HG03039 (cell line): ENCODE measurements around the gene THAP5.
A peak's percentile ranks its signal among the peaks of the same experiment; 100 is the strongest.

Source experiments
- ATAC-seq: cut with Tn5 transposase; IDR thresholded peaks from one replicate; pipeline ENCODE4 v1.9.1; 2021; ENCODE audit warnings: mild to moderate bottlenecking, moderate library complexity; ENCODE audit not compliant: unreplicated experiment

Gene THAP5, protein sequence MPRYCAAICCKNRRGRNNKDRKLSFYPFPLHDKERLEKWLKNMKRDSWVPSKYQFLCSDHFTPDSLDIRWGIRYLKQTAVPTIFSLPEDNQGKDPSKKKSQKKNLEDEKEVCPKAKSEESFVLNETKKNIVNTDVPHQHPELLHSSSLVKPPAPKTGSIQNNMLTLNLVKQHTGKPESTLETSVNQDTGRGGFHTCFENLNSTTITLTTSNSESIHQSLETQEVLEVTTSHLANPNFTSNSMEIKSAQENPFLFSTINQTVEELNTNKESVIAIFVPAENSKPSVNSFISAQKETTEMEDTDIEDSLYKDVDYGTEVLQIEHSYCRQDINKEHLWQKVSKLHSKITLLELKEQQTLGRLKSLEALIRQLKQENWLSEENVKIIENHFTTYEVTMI

DNA sequence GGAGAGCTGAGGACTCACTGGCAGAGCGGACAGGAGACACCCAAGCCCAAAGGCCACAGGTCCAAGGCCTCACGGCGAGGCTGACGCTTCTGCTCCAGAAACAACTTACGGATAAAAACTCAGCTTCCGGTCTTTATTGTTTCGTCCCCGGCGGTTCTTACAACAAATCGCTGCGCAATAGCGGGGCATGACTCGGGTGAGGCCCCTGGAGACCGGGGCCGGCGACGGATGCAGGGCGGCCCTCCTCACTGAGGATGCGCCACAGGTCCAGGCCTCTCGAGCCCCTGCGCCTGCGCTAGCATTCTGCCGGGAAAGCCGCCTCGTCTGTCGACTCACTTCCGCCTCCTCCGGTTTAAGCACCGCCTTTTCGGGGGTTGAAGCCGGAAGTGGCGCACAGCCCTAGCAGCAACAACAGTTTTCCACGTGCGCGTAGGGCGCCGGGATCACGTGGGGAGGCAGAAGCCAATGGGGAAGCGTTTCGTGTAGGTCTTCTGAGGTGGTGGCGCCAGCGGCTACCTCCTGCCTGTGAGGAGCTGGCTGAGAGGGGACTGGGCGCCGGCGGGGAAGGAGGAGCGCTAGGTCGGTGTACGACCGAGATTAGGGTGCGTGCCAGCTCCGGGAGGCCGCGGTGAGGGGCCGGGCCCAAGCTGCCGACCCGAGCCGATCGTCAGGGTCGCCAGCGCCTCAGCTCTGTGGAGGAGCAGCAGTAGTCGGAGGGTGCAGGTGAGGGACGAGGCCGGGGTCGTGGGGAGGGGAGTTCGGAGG lies at the start of gene THAP5, which contains the start of gene DNAJB9:
Gene THAP5 (minus strand): TSS at position 326 of the 765 bp plus-strand sequence. CDS start 137 bp downstream, at position 189.
Gene DNAJB9 (plus strand): TSS at position 494 of the 765 bp plus-strand sequence. CDS start 1,853 bp downstream, outside the sequence.
- peak; percentile 95 for ATAC-seq

DNA sequence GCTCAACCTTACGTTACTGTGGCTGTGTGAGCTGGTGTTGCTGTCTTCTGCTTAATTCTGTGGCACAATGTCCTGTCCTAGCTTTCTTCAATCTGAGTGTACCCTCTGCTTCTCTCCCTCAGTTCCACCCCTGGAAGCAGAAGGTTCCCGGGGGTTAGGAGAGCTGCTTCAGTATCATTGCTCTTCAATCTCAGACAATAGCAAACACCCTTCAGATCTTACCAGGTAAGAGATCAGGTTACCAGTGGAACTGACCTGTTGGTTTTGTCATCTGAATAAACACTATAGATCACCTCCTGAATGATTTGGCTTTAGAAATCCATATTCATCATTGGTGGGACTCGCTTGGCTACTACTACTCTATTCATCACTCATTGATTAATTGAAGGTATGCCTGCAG lies 48.5 kb upstream of the THAP5 start:
- ATAC-seq: no peak

DNA sequence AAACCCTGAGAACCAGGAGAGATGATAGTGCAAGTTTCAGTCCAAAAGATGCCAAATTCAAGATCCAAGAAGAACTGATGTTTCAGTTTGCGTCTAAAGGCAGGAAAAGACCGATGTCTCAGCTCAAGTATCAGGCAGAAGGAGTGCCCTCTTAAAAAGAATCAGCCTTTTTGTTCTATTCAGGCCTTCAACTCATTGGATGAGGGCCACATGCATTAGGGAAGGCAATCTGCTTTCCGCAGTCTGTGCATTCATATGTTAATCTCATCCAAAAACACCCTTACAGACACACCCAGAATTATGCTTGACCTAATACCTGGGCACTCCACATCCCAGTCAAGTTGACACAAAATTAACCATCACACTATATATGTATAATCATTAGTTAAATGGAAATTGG lies 45.4 kb upstream of the THAP5 start:
- no peak for ATAC-seq

DNA sequence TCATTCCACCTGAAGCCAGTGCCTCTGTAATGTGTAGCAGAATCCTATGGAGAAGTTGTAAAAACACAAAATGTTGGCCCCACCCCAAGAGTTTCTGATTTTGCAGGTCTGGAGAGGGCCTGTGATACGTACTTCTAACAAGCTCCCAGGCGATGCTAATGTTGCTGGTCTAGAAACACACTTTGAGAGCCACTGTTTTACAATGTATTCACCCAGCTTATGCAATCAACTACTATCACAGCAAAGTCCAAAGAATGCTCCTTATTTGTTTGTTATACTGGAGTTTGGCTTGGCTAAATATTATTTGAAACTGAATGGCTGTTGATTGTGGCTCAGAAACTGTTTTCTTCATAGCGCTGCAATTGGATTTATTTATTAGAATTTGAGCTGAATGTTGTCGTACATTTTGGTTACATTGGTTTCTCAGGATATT lies 44.5 kb upstream of the THAP5 start:
- no peak for ATAC-seq

DNA sequence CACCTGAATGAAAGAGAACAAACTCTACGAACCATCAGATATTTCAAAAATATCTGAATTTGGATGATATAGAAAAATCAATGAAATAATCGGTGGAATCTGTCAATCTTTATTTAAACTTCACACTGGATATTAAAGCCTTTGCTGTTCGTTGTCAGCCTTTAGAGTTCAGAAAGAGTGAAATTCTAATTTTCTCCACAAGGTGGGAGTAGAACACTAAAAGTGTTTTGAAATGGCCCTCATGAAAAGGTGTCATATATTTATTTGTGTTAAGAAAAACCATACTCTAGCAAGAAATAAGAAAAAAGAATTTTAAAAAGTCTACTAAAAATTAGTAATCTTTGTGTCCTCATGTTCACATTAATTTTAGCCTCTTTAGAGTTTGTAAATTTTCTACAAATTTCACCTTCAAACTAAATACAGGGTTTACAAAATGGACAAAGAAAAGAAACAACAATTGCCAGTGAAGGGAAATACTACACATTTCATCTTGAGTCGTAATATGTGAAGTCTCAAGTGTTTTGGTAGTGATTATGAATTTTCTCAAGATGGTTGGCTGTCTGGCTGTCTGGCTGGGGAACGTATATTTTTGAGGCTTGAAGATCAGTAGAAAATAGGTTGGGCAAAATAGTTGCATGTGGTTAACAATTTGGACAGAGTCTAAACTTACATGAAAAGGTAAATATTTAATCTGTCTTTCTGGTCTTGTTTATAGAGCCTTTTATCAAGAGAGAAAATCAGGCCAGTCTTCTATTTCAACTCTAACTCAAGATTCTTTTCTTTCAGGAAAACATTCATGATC lies 43.8 kb upstream of the THAP5 start:
- no peak for ATAC-seq

DNA sequence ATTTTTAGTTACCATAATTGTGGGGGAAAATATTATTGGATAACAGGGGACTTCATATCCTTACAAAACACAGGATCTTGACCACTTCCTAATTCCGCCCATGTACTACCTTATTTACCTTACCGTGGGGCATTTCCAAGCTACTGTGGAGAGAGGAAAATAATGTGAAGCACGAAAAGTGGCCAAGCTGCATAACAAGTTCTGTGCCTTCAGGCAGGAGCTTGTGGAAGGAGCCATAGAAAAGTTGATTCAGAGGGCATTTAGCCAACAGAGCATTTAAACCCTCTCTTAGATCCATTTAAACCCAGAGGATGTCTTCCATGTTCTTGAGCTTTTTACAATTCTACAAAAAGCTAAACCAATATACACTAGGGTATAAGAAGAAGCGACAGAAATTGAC lies 41.8 kb upstream of the THAP5 start:
- no peak for ATAC-seq

DNA sequence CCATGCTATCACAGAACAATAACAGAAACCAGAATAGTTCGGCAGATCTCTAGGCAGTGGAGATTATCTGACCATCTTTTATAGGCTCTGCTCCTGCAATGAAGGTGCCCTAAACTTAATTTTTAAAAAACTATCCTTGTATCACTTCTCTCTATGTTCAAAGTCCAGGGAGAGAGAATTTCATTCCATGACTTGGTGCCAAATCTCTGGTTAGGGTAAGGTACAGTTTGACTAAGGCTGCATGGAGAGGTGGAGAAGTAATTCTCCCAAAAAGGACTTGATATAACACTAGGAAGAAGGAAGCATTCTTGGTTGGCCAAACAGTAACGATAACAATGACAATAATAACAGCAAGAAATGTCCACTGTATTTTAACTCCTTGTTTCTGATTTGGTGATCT lies 40.1 kb upstream of the THAP5 start:
- no peak for ATAC-seq

DNA sequence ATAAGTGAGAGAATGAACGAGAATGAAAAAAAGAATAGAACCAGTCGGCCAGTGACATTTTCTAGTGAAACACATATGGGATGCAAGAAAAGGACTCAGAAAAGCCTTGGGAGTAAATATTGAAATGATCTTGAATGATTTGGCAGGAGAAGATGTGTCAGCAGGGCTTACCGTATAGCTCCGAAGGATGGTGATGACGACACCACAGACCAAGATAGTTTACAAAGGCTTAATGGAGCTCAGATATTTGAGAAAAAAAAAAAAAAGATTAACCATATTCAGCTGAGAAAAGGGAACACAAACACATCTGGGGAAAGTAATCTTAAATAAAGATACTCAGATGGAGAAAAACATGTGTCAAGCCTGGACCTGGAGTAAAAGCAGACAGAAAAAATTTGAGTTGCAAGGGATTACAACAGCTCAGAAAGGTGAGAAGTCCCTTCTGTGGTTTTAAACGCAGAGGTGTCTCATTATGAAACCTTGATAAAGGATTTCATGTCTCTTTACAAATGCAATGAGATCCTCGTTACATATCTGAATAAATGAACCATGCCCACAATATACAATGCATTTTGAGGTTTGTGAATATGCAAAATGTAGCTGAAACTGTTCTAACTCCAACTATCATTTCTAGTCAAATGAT lies 36.2 kb upstream of the THAP5 start:
- no peak for ATAC-seq

DNA sequence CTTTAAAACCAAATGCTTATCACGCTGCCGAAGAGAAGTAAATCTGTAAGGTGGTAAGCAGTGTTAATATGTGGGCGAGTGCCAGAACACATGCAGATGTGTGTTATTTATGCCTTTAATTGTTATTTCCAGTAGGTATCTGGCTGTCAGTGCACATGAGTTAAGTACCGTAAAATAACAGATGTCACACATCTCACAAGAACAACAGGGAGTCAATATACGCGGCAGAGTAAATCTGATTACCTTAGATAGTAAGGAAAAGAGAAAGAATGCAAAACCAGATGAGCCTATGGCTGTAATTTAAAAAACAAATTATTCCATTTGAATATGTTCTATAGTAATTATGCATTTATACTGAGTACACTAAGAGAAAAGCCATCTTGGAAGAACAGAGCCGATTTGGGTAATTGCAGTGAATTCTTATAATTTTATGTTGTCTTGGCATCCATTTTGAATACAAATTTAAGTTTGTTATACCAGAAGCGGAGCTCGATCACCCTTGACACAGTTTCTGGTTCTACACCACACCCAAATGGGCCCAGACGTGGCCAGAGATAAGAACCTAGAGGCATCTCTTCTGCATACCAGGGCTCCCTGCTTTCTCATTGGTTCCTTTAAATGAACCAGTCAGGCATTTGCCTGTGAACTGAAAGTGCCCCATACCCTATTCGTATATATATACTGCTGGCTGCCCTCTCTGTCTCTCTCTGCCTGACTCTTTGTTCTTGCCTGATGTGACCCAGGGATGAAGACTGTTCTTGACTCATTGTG lies 35.0 kb upstream of the THAP5 start:
- no peak for ATAC-seq

DNA sequence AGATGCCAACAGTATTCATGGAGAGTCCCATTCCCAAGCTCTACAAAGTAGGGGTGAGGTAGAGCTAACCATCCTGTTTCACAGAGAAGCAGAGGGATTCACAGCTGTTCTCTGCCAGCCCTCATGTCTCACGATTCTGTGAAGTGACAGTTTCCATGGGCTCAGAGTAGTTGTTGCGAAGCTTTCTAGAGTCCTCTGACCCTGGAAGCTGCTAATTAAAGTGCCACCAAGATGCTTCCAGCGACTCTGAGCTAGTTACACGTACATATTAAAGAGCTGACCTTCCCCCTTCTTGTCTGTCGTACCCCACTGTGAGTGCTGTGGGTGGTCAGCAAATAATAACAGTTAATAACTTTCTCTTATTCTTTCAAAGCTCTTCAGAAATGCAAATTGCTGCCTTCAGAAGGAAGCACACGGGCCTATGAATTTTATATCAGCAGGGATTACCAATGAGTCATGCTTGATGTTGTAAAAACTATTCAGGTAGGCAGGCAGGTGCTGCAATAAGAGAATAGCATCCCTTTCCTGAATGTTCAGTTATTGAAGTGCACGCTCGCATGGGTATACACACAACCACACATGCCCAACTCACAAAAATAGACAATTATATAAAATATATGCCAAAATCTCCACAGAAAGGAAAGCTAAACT lies 34.3 kb upstream of the THAP5 start:
- no peak for ATAC-seq

DNA sequence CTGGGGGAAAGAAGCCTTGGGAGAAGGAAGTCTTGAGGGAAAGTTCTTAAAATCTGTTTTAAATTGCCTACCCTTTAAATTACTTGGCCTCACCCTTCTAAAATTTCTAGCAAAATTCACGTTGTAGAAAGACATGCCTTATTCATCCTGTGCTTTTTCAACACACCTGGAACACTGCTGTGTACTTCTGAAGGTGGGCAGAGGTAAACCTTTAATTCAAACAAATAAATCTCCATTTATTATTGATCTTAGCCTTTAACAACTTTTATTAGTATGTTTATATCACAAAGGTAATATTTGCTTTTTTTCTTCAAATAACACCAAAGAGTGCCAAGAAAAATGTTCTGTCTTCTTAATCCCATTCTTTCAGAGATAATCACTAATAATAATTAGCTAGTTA lies 30.9 kb upstream of the THAP5 start:
- ATAC-seq: no peak

DNA sequence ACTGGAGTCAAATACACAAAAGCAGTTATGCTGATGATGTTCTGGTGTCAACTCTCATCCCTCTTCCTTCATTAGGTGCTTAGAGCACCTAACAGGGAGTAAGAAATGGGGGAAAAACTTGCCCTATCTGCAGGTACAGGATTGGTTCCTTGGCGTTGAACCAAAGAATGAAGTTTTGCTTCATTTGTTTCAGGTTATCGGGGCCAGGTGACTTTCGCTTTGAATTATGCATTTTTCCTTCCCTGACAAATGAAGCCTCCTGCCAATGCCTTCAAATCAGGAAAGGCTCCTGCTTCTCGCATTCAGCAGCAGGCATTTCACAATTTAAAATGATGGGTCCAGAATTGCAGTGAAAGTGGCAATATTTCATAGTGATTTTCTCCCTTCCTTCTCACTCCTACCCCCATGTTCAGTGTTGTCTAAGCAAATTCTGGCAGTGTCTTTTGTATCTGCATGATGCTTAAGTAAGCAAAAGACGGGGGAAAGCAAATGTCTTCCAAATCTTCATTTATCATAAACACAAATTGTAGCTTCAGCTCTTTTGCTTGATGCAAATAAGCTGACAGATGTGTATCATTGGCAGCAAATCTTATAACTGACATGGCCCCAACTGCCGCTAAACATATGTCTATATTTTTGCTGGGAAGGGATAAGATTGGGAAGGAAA lies 29.5 kb upstream of the THAP5 start:
- no peak for ATAC-seq

DNA sequence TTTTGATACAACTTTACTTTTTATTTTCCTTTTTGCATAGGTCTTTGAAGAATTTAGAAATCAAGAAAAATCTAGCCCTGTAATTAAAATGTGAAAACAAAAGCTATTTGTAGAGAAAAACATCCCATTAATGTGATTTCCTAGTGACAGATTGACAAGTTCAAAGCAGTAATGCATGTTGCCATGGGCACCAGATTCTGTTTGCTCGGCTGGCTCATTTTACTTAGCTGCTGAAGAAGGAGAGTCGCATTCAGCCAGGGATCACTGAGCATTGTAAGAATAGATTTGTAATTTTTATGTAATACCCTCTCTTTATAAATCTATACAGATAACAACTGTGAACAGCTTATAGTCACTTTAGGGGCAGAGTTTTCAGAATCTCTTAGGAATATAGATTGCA lies 28.6 kb upstream of the THAP5 start:
- no peak for ATAC-seq

DNA sequence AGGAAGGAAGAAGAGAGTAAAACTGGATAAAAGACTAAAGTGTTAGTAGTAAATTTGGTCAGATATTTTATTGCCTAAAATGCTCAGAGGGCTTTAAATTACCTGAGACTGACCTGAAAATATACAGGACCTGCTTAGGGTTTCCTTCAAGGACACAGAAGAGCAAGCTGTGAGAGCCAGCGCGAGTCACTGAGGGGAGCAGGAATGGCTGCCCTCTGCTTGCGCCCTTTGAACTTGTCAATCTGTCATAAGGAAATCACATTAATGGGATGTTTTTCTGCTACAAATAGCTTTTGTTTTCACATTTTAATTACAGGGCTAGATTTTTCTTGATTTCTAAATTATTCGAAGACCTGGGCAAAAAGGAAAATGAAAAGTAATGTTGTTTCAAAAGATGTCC lies 27.1 kb upstream of the THAP5 start:
- no peak for ATAC-seq

DNA sequence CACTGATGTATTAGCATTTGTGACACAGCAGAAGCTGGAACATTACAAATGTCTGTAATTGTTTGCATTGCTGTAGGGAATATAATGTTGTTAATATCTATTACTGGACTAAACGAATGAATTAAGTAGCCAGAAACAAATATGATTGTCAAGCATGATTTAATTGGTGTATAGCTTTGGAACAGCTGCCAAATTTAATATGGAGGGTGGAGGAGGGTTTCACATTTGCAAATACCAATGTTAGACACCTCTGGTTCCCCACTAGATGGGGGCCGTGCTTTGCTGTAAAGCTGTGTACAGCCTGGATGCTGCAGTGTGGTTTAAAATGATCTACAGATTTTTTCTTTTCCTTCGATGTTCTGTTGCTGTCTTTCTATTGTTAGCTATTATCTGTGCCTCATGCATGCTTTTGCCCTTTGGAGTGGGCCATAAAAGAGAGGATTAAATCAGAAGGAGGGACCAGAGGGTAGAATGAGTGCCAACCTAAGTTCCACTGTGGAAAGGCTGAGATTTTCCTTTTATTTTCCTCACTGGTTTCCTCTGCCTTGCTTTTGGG lies 23.2 kb upstream of the THAP5 start:
- no peak for ATAC-seq

DNA sequence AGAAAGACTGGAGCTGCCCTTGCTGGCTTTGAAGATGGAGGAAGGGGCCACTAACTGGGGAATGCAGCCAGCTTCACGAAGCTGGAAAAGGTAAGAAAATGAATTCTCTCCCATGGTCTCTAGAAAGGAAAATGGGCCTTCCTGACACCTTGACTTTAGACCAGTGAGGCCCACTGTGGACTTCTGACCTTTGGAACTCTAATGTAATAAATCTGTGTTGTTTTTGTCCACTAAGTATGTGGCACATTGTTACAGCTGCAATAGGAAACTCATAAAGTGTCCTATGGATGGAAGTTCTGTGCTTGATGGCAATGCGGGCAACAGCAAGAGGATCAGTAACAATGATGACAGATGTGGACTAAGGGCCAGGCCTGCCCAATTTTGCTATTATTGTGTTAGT lies 21.1 kb upstream of the THAP5 start:
- ATAC-seq: no peak

DNA sequence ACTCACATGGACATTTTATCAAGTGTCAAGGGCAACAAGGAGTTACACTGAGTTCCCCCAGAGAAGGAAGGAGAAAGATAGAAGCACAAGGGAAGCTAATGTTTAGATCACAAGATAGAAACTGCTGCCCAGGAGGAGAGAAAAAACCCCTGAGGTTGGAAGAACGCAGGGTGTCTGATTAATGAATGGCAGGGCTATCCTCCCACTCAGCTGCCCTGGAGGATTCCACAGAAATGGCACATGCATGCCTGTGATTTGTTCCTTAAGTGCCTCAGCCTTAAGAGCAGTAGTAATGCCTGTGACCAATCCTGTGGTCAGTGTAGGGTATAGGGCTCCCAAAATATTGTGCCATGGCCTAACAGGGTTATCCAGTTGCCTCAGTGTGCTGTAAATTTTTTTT lies 20.4 kb upstream of the THAP5 start:
- ATAC-seq: no peak

DNA sequence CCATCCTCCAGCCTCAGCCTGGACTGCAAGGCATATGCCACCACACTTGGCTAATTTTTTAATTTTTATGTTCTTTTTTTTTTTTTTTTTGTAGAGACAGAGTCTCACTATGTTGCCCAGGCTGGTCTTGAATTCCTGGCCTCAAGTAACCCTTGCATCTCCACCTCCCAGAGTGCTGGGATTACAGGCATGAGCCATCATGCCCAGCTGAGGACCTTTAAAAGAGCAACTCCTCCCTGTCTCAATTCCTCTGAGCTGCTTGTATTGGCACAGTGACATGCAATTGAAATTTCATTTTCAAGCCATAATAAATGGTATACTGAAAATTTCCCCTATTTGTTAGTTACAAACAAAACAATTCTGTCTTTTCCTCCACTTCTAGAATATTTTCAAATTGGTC lies 19.7 kb upstream of the THAP5 start:
- no peak for ATAC-seq

DNA sequence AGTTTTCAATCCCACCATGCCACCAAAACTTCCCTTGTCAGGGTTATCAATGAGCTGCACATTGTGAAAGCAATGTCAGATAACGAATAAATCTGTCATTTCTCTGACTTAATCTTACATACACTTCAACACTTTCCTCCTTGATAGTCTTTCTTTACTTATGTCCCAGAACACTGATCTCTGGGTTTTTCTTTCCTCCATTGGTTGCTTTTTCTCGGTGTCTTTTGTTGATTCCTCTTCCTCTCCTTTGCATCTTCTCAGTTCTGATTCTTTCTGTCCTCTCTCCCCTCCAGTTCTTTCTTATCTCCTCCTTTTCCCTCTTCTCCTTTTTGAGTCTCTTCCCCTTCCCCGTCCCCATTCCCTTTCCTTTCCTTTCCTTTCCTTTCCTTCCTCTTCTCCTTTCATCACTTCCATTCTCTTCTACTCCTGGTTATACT lies 16.8 kb upstream of the THAP5 start:
- no peak for ATAC-seq
